ENCODE measurements around the gene TRMT112.

Gene TRMT112

GRCh38 chr11:64317325-64317960 is at the start of gene TRMT112:
TRMT112 (minus strand) TSS chr11:64317559; CDS start chr11:64317526, 33 bp downstream.
- DNase-seq = peak; percentile 98

GRCh38 chr11:64366751-64367150 is 49.4 kb upstream of the TRMT112 start:
- DNase-seq = no peak

DNA sequence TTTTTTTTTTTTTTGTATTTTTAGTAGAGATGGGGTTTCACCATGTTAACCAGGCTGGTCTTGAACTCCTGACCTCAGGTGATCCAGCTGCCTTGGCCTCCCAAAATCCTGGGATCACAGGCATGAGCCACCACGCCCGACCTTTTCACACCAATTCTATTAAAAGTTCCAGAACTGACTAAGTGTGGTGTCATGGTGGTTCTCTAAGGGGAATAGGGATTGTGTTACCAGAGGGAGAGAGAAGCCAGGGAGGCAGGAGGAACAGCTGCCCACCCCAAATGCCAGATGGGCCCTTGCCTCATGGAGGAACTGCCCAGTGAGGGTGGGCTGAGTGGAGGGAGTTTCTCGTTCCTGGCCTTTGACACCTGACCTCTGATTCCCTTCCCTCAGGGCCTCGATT is 47.6 kb upstream of the TRMT112 start:
- no peak for DNase-seq

DNA sequence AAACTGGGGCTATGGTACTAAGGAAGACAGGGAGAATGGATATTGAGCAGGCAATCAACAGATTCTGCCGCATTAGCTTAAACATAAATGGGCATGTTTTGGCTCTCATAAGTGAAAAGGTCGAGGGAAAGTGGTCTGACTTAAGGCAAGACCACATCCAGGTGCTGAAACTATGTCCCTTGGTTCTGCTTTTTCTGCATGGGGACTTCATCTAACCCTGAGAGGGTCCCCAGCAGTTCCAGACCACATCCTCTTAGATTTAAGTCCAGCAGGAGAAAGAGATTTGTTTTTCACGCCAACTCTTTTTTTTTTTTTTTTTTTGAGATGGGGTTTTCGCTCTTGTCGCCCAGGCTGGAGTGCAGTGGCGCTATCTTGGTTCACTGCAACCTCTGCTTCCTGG is 47.1 kb upstream of the TRMT112 start:
- no peak for DNase-seq

DNA sequence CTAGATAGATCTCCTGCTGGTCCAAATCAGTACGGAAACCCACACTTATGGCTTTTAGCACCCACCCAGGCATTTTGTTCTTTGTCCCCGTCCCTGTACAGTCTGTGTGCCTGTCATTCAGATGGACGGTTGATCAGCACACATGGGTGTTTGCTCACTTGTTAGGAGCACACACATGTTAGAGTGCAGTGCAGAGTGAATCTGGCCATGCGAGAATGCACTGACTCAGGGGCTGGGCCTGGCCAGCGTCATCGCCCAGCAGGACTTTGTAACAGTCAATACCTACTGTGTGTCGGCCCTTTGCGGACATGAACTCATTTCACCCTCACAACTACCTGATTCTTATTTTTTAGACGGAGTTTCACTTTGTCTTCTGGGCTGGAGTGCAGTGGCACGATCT is 45.0 kb upstream of the TRMT112 start:
- DNase-seq = no peak

GRCh38 chr11:64361659-64362058 is 44.3 kb upstream of the TRMT112 start:
- DNase-seq = no peak

DNA sequence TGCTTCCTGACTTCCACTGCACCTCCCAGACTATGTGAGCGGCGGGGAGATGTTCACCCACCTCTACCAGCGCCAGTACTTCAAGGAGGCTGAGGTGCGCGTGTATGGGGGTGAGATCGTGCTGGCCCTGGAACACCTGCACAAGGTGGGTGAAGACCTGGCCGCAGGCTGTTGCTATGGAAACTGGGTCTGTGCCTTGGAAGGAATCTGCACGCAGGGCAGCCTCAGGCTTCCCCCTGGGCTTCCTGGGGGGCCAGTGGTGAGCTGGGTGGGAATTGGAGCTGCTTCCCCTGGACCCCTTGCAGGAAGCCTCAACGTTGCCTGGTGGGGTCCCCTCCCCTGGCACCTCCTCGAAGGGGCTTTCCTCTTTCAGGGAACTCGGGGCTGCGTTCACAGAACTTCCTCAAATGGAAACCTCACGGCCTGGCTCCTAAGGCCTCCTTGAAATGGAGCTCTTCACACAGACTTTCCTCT is 43.1 kb upstream of the TRMT112 start:
- no peak for DNase-seq

DNA sequence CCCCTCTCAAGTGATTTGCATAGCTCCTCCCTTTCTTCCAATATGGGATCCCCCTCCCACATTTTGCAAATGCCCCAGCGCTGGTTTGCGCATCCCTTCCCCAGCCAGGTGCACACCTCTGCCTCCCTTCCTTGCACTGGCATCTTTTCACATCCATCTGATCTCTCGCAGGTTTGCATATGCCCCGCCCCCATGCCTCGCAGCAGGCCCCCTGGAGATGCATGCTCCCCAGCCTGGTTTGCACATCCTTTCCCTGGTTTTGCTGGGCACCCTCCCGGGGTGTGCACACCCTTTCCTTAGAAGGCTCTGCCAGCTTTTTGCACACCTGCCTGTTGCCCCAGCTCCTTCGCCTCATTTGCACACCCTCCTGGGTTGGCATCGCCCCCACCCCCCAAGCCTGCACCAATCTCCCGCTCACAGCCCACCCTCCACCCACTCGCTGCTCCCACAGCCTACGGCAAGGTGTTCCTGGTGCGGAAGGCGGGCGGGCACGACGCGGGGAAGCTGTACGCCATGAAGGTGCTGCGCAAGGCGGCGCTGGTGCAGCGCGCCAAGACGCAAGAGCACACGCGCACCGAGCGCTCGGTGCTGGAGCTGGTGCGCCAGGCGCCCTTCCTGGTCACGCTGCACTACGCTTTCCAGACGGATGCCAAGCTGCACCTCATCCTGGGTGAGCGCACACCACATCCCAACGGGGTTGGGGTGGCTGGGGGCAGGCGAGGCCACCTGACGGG is 42.5 kb upstream of the TRMT112 start:
- no peak for DNase-seq

DNA sequence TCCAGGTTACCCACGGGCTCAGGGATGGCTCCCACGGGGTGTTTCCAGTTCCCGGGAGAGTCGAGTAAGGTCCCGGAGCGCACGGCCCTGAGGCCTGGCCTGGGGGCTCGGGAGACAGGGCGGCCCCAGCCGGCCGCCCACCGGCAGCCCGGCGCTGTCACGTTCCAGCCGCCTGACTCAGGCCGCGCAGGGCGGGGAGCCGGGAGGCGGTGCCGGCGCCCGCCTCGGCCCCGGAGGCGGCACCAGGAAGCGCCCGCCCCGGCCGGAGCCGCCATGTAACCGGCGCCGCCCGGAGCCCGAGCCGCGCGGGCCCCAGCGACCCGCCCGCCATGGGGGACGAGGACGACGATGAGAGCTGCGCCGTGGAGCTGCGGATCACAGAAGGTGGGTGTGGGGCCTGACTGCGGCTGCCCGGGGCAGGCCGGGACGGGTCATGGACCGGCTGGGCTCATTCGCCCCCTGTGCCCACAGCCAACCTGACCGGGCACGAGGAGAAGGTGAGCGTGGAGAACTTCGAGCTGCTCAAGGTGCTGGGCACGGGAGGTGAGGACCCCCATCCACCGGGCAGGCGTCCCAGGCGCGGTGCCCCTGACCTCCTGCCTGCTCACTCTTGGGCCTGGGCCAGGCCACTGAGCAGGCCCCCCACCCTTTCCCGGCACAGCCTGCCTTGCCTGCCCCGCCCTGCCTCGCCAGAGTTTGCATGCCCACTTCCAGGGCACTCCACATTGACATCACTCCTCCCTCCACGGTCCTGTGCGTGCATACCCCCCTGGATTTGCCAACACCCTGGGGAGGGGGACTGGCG is 41.8 kb upstream of the TRMT112 start, which contains the start of gene RPS6KA4:
Gene RPS6KA4, plus strand, starts transcription at position 256 of the 805 bp plus-strand sequence. Its CDS starts 74 bp downstream, at position 330.
- peak; percentile 40 for DNase-seq

DNA sequence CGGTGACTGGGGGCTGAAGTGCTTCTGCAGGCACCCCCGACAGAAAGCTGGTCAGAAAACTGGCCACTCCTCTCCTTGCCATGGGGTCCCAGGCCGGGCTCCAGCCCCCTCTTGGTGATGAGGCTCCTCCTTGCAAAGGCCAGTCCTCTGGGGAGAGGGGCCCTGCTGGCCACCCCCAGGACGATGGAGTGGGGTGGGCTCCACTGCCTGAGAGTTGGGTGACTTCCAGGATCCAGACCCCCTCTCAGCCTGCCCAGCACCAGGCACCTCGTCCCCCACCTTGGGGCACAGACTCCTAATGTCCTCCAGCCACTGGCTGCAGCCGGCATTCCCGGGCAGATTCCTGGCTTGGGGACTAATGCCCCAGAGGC is 41.2 kb upstream of the TRMT112 start:
- DNase-seq = no peak

DNA sequence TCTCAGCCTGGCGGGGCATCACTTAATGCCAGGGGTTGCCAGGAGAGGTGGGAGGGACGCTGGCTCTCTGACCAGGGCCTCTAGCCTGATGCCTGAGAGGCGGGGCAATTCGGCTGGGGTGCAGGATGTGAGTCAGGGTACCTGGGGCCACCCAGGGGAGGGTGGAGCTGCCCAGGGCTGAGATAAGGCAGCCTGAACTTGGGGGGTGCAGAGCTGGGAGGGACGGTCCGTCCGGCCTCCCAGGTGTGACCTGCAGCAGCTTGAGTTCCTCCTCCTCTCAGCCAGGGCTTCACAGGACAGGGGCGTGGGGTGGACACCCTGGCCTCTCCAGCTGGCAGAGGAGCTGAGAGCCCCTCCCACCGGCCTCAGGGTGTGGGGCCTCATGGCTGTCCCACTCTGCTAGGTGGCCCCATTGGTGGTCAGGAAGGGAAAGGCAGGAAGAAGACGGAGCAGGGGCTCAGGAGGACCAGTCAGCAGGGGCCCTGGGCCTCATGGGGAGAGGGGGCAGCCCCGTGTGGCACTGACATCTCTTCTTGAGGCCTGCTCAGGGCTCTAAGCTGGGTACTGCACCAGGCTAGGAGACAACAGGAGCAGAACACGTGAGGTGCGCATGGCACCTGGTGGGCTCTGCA is 40.7 kb upstream of the TRMT112 start:
- DNase-seq = no peak

GRCh38 chr11:64357446-64357845 is 40.1 kb upstream of the TRMT112 start:
- DNase-seq = no peak

GRCh38 chr11:64356498-64357411 is 39.4 kb upstream of the TRMT112 start:
- DNase-seq = no peak

- no peak for DNase-seq
These were observed 38.0 kb upstream of the TRMT112 start for GRCh38 chr11:64355078-64355940.

- no peak for DNase-seq
These were observed 36.6 kb upstream of the TRMT112 start for GRCh38 chr11:64353715-64354506.

- DNase-seq = peak; percentile 63
These were observed 35.8 kb upstream of the TRMT112 start for GRCh38 chr11:64352995-64353714.

DNA sequence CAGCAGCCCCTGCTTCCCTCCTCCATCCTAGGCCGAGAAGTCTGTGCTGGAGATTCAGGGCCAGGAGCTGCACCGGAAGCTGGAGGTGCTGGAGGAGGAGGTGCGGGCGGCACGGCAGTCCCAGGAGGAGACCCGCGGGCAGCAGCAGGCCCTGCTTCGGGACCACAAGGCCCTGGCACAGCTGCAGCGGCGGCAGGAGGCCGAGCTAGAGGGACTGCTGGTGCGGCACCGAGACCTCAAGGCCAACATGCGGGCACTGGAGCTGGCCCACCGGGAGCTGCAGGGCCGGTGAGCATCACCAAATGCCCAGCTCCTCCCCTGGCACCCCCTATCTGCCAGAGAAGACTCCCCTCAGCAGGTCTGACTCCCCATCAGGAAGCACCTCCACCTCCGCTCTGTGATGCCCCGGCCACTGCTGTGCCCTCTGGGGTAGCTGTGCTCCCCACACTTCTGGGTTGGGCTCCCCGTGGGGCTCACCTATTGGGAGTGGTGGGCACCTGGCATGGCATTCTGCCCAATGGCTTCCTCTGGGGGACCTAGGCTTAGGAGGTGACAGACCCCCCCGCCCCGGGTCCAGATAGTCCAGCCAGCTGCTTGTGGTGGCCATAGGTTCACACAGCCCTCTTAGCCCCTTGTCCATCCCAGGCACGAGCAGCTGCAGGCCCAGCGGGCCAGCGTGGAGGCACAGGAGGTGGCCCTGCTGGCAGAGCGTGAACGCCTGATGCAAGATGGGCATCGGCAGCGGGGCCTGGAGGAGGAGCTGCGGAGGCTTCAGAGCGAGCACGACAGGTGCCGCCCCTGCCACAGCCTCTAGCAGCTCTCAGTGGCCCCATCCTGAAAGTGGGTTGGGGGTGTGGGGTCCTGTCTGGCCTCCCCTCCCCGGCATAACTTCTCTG is 35.0 kb upstream of the TRMT112 start:
- DNase-seq = peak; percentile 22

DNA sequence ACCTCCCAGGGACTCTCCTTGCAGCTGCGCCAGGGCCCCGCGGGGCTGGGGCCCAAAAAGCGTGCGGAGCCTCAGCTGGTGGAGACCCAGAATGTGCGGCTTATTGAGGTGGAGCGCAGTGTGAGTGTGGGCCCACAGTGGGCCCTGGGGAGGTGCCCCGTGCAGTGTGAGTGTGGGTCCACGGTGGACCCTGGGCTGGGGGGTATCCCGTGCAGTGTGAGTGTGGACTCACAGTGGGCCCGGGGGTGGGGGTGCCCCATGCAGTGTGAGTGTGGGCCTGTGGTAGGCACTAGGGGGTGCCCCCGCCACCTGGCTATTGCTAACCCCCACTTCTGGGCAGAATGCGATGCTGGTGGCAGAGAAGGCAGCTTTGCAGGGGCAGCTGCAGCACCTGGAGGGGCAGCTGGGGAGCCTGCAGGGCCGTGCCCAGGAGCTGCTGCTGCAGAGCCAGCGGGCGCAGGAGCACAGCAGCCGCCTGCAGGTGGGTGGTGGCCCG is 33.8 kb upstream of the TRMT112 start:
- DNase-seq = no peak

All from NCI-H1105 (cell line).